Gastroesophageal sphincter (tissue), 3 donors: ENCODE measurements around the gene GRB7.

Source experiments
- POLR2A ChIP-seq, 2 donors: fragments of 450-650 bp; IDR thresholded peaks; one replicate each; pipeline ENCODE4 v1.6.1; 2017; ENCODE audit warnings: antibody characterized with exemption in 2 of 2, mild to moderate bottlenecking in 2 of 2, moderate library complexity in 1 of 2
- POLR2AphosphoS5 ChIP-seq: sonication (generic); formaldehyde crosslinking; IDR thresholded peaks from one replicate; pipeline ENCODE4 v1.6.1; 2017; ENCODE audit warnings: antibody characterized with exemption
- TF ChIP-seq, protein P1 (sequence below), 4 experiments: fragments of 200-600 bp in 2 of 4; fragments of 450-650 bp in 2 of 4; sonication (generic) in 1 of 4; IDR thresholded peaks; one replicate each; pipeline ENCODE4 v1.5.1; 2017 to 2019; ENCODE audit warnings: antibody characterized with exemption in 4 of 4, mild to moderate bottlenecking in 2 of 4, moderate library complexity in 2 of 4

DNA sequence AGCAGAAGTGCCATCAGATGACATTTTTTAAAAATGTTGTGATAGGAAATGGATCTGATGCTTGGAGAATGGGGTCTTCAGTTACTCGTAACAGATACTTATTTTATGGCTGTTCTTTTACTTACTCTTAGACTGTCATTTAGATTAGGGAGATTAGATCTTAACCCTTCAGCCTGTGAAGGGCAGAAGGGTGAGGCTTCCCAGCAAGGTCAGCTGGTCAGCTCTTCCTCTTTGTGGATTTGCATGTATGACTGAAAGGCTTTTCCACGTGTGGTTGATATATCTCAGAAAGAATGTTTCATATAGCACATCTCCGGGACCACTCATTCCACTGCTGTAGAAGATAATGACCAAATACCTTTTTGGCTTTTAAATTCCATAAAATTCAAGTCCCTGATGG, 27.4 kb downstream of the GRB7 start:
- TF ChIP-seq, protein P1, sequence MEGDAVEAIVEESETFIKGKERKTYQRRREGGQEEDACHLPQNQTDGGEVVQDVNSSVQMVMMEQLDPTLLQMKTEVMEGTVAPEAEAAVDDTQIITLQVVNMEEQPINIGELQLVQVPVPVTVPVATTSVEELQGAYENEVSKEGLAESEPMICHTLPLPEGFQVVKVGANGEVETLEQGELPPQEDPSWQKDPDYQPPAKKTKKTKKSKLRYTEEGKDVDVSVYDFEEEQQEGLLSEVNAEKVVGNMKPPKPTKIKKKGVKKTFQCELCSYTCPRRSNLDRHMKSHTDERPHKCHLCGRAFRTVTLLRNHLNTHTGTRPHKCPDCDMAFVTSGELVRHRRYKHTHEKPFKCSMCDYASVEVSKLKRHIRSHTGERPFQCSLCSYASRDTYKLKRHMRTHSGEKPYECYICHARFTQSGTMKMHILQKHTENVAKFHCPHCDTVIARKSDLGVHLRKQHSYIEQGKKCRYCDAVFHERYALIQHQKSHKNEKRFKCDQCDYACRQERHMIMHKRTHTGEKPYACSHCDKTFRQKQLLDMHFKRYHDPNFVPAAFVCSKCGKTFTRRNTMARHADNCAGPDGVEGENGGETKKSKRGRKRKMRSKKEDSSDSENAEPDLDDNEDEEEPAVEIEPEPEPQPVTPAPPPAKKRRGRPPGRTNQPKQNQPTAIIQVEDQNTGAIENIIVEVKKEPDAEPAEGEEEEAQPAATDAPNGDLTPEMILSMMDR (IDR thresholded peaks at IDR 0.05) = no peak
- no peak for TF ChIP-seq POLR2AphosphoS5
- TF ChIP-seq POLR2A (IDR thresholded peaks at IDR 0.05) = no peak
